ENCODE measurements around the gene VGLL4.
"Not testable (repeated sequence)": the region's sequence is repeated elsewhere in the genome, so short reads cannot be mapped to it uniquely, and the experiment has no call there.

Gene VGLL4

GRCh38 chr3:11643605-11644087 lies at the start of gene VGLL4:
Gene VGLL4 (minus strand): TSS chr3:11643915. CDS start chr3:11643518, 397 bp downstream.
- DNase-seq, result peak; percentile 51

- no peak for DNase-seq
These were observed 48.8 kb upstream of the VGLL4 start for GRCh38 chr3:11692532-11692813.

GRCh38 chr3:11691767-11692531 lies 48.2 kb upstream of the VGLL4 start:
- no peak for DNase-seq

GRCh38 chr3:11690863-11691766 lies 47.4 kb upstream of the VGLL4 start:
- DNase-seq, result no peak

GRCh38 chr3:11689749-11690148 lies 46.0 kb upstream of the VGLL4 start:
- no peak for DNase-seq

- not testable (repeated sequence) for DNase-seq
These were observed 41.3 kb upstream of the VGLL4 start for GRCh38 chr3:11684980-11685379.

GRCh38 chr3:11680509-11680908 lies 36.8 kb upstream of the VGLL4 start:
- DNase-seq, result no peak

GRCh38 chr3:11679964-11680363 lies 36.2 kb upstream of the VGLL4 start:
- no peak for DNase-seq

- DNase-seq, result no peak
These were observed 28.6 kb upstream of the VGLL4 start for GRCh38 chr3:11672363-11672762.

GRCh38 chr3:11671648-11672100 lies 28.0 kb upstream of the VGLL4 start:
- no peak for DNase-seq

- DNase-seq, result no peak
These were observed 24.8 kb upstream of the VGLL4 start for GRCh38 chr3:11668243-11669235.

GRCh38 chr3:11665331-11665730 lies 21.6 kb upstream of the VGLL4 start:
- no peak for DNase-seq

- DNase-seq, result no peak
These were observed 18.8 kb upstream of the VGLL4 start for GRCh38 chr3:11662392-11662990.

GRCh38 chr3:11661827-11662226 lies 18.1 kb upstream of the VGLL4 start:
- DNase-seq, result no peak

GRCh38 chr3:11661052-11661656 lies 17.4 kb upstream of the VGLL4 start:
- DNase-seq, result no peak

GRCh38 chr3:11660242-11660641 lies 16.5 kb upstream of the VGLL4 start:
- DNase-seq, result no peak

- DNase-seq, result no peak
These were observed 14.5 kb upstream of the VGLL4 start for GRCh38 chr3:11658180-11658579.

GRCh38 chr3:11655196-11655928 lies 11.6 kb upstream of the VGLL4 start:
- no peak for DNase-seq

GRCh38 chr3:11654166-11654565 lies 10.5 kb upstream of the VGLL4 start:
- no peak for DNase-seq

- DNase-seq, result no peak
These were observed 9.8 kb upstream of the VGLL4 start for GRCh38 chr3:11653298-11654055.
